GM18951 (cell line): ENCODE data around the gene RPL35A.
"Not testable (repeated sequence)": the region's sequence is repeated elsewhere in the genome, so short reads cannot be mapped to it uniquely, and the experiment has no call there.

Source experiments
- POLR2A ChIP-seq: IDR thresholded peaks from 4 replicates; pipeline ENCODE4 v1.6.1; 2011; ENCODE audit warnings: mild to moderate bottlenecking; ENCODE audit not compliant: insufficient read length, insufficient read depth; ENCODE audit errors: extremely low read depth
- in situ Hi-C: fragments of 300-500 bp; cut with MboI; formaldehyde crosslinking; loops from one replicate; pipeline ENCODE4 v1.12.0; 2022; ENCODE audit warnings: low sequenced_read_pairs, mixed read lengths, inconsistent platforms; ENCODE audit not compliant: unreplicated experiment

Gene RPL35A

GRCh38 chr3:197936819-197937384 lies 13.1 kb upstream of the RPL35A start:
- in situ Hi-C loops, result no loop called here
- no peak for TF ChIP-seq POLR2A

GRCh38 chr3:197940745-197941384 lies 9.1 kb upstream of the RPL35A start:
- no peak for TF ChIP-seq POLR2A
- in situ Hi-C loops, result no loop called here

GRCh38 chr3:197942956-197943556 lies 6.9 kb upstream of the RPL35A start:
- in situ Hi-C loops, result no loop called here
- no peak for TF ChIP-seq POLR2A

DNA sequence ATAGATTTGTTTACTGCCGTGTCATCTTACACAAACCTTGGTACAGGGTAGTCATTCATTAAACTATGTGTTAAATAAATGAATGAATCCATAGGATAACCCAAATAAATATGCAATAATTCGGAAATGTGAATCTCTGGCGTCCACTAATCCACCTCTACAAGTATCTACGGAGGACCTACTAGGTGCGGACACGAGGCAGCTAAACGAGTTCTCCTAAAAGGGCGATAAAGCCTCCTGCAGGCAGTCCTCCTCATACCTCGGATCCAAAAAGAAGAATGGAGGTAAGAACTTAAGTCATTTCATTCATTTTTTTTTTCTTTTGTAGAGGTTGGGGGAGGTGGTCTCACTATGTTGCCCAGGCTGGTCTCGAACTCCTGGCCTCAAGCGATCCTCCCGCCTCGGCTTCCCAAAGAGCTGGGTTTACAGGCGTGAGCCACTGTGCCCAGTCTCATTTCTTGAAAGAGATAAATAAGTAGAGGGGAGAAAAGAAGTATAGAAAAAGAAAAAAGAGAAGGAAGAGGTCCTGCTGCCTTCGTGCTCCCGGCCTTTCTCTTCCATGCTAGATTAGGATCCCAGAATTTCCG lies 706 bp upstream of the RPL35A start:
- TF ChIP-seq POLR2A, result no peak
- in situ Hi-C loops, result no loop called here

DNA sequence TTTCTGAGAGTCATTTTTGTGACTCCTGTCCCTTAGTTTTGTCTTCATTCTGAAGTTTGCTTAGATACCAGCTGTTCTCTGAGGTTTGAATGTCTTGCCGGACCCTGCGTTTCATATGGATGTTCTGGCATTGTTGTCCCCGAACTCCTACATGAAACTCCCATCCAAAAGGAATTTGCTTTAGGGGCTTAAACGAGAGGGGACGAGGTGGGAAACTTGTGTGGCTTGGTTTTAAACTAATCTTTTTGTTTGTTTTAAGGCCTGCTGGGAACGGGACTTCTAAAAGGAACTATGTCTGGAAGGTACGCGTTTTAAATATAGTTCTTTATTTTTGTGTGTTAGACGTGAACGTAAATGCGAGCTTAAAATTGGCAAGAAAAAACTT lies 679 bp downstream of the RPL35A start:
- in situ Hi-C loops, result no loop called here

GRCh38 chr3:197951392-197951990 lies 1.5 kb downstream of the RPL35A start:
- in situ Hi-C loops, result no loop called here
- TF ChIP-seq POLR2A, result no peak

More for the DNA sequence above, 679 bp downstream of the RPL35A start:
- TF ChIP-seq POLR2A, result no peak

- in situ Hi-C loops, result no loop called here
- no peak for TF ChIP-seq POLR2A
These were observed 2.5 kb downstream of the RPL35A start for GRCh38 chr3:197952440-197952839.

DNA sequence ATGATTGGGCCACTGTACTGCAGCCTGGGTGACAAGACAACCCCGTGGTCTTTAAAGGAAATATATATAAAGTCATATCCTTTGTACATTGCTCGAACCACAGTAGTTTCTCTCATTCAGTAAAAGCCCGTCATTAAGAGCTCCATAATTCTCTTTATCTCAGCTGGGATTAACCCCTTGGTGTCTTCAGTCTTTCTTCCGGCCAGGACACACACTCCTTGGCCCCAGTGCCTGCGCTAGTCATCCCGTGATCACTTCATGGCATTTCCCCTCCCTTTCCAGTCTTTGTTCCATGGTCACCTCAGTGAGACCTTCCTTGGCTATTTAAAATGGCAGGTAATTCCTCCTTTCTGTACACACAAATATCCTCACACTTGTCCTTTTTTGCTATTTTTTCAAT lies 3.3 kb downstream of the RPL35A start:
- TF ChIP-seq POLR2A, result no peak
- in situ Hi-C loops, result no loop called here

- no peak for TF ChIP-seq POLR2A
- in situ Hi-C loops, result no loop called here
These were observed 3.9 kb downstream of the RPL35A start for GRCh38 chr3:197953881-197954280.

DNA sequence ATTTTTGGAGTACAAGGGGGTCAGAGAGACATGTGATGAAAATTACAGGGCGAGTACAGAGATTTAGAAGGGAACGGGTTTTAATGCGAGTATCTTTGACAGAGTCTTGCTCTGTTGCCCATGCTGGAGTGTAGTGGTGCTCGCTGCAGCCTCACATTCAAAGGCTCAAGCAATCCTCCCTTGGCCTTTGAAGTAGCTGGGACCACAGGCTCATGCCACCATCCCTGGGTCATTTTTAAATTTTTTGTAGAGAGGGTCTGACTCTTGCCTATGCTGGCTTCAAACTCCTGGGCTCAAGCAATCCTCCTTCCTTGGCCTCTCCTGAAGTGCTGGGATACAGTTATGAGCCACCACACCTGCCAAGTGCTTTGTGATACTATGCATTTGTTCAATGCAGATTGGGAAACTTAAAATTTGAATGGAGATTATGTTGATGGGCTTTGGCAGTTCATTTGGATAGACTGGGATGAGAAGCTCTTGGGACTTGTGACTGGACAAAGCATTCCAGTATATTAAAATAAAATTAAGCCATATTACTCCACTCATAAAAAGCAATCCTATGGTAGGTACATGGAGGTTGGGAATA lies 6.0 kb downstream of the RPL35A start:
- in situ Hi-C loops, result no loop called here
- TF ChIP-seq POLR2A, result no peak

DNA sequence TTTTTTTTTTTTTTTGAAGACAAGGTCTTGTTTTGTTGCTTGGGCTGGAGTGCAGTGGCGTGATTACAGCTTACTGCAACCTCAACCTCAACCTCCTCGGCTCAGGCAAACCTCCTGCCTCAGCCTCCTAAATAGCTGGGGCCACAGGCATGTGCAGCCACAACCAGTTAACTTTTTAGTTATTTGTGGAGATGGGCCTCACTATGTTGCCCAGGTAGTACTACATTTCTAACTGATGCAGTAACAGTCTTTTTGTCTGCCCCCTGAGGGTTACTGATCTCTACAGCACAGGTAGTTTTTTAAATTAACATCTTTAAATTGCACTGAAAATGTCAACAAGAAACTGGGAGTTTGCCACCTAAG lies 6.6 kb downstream of the RPL35A start:
- TF ChIP-seq POLR2A, result no peak

DNA sequence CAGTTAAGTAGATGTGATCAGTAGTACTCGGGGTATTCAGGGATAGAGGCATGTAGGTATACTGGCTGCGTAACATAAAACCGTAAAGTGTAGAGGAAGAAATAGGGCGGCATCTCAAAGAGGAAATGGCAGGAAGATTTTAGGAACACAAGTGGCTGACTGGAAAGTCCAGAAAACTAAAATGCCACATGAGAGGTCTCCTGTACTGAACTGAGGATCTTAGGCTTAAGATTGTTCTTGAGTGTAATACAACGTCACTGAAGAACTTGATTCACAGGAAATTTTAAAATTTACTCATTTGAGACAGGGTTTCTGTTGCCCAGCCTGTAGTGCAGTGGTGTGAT lies 7.8 kb downstream of the RPL35A start:
- TF ChIP-seq POLR2A, result peak; percentile 13
- in situ Hi-C loops, result no loop called here

More for the DNA sequence above, 6.6 kb downstream of the RPL35A start:
- in situ Hi-C loops, result no loop called here

DNA sequence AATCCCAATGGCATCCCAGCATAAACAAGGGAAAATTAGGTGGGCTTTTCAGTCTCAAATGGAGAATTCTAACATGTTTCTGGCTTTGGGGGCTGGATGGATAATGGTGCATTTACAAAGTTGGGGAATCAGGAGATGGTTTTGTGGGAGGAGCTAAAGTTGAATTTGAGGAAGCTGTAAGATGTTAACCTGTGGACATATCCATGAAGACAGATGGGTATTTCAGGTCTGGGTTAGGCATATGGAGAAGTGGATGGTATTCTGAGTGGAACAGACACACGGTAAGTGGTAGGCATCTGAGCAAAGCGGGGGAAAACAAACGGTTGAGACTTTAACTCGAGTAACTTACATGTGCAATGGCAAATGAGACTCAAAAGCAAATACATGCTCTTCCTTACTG lies 8.4 kb downstream of the RPL35A start:
- no peak for TF ChIP-seq POLR2A
- in situ Hi-C loops, result no loop called here

- in situ Hi-C loops, result not testable (repeated sequence)
These were observed 8.9 kb downstream of the RPL35A start for GRCh38 chr3:197958848-197959247.
